Central memory CD8-positive, alpha-beta T cell (primary cell): ENCODE measurements around the gene NXPH1.

Source experiments
- ATAC-seq: fragments of 150-1000 bp; cut with Tn5 transposase; replicated peaks from 2 replicates; pipeline ENCODE4 v1.10.0; 2022; ENCODE audit warnings: mild to moderate bottlenecking, moderate FRiP score, moderate number of reproducible peaks; ENCODE audit not compliant: poor library complexity, severe bottlenecking; ENCODE audit errors: extremely low read depth
- DNase-seq, 2 donors: peaks; one replicate each; pipeline ENCODE4 v3.0.0; 2021; ENCODE audit warnings: low spot score in 2 of 2
- H3K27ac Mint-ChIP-seq: one replicate; pipeline ENCODE4 v1.8.0; 2022; ENCODE audit warnings: low read depth, mild to moderate bottlenecking, moderate library complexity, mixed read lengths
- H3K27me3 Mint-ChIP-seq: one replicate; pipeline ENCODE4 v1.8.0; 2022; ENCODE audit warnings: mixed read lengths
- H3K36me3 Mint-ChIP-seq: one replicate; pipeline ENCODE4 v1.8.0; 2022; ENCODE audit warnings: mild to moderate bottlenecking, moderate library complexity, mixed read lengths; ENCODE audit not compliant: insufficient read depth
- H3K4me1 Mint-ChIP-seq: one replicate; pipeline ENCODE4 v1.8.0; 2022; ENCODE audit warnings: mixed read lengths
- H3K4me3 Mint-ChIP-seq: one replicate; pipeline ENCODE4 v1.8.0; 2022; ENCODE audit warnings: mild to moderate bottlenecking, moderate library complexity, mixed read lengths
- H3K9me3 Mint-ChIP-seq: one replicate; pipeline ENCODE4 v1.8.0; 2022; ENCODE audit warnings: mixed read lengths

The NXPH1 gene

DNA sequence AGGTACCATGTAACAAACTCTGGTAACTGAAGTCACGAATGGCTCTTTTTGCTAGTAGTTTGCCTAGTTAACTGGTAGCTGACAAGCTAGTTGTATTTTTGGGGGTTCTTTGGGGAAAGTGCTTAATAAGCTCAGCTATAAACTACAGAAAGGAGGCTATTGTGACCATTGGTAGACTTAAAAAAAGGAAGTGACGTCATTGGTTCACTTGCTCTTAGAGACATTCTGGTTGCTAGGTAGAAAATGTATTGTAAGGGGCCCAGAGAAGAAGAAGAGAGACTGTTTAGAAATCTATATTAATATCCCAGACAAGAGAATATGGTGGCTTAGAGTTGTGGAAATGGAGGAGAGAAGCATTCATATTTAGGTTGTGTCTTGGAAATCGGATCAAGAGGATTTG lies 103.0 kb downstream of the NXPH1 start:
- Mint-ChIP-seq H3K27ac (no peak overlapping the region), H3K27me3 (no peaks in the 10 kb centered on the region), H3K36me3 (no peaks in the 10 kb centered on the region), H3K4me3 (no peak overlapping the region), H3K4me1 (no peaks in the 10 kb centered on the region), H3K9me3 (no peaks in the 10 kb centered on the region)
- no peak for DNase-seq
- ATAC-seq = no peak

GRCh38 chr7:8549046-8549445 lies 115.6 kb downstream of the NXPH1 start:
- no peaks in the 10 kb centered on the region for H3K27me3 Mint-ChIP-seq
- H3K27ac Mint-ChIP-seq = no peak overlapping the region
- no peaks in the 10 kb centered on the region for H3K4me1 Mint-ChIP-seq
- no peaks in the 10 kb centered on the region for H3K36me3 Mint-ChIP-seq
- no peak for ATAC-seq
- H3K4me3 Mint-ChIP-seq = no peak overlapping the region
- H3K9me3 Mint-ChIP-seq = no peaks in the 10 kb centered on the region
- DNase-seq = no peak

- H3K9me3 Mint-ChIP-seq = no peaks in the 10 kb centered on the region
- H3K4me1 Mint-ChIP-seq = no peaks in the 10 kb centered on the region
- no peak overlapping the region for H3K4me3 Mint-ChIP-seq
- H3K27ac Mint-ChIP-seq = no peak overlapping the region
- no peaks in the 10 kb centered on the region for H3K27me3 Mint-ChIP-seq
- no peak for ATAC-seq
- no peaks in the 10 kb centered on the region for H3K36me3 Mint-ChIP-seq
- no peak for DNase-seq
These were observed 127.1 kb downstream of the NXPH1 start for GRCh38 chr7:8560501-8560900.

GRCh38 chr7:8561449-8561848 lies 128.0 kb downstream of the NXPH1 start:
- no peaks in the 10 kb centered on the region for H3K36me3 Mint-ChIP-seq
- no peak for ATAC-seq

DNA sequence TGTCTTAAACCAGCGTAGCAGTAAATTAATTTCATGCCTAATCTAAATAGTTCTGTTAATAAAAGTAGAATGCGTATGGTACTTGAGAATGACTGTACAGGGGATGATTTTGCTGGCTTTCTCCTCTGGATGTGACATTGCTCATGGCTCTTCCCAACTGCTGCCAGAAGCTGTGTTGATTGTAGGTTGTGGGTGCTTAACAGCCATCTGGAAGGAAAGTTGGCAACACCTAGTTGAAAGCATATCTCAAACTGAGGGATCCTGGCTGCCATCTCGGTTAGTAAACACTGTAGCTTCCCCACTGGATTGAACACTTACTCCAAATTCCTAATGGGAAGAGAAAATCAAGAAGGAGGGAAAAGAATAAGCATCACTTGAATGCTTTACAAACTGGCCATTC lies 130.9 kb downstream of the NXPH1 start:
- H3K36me3 Mint-ChIP-seq = no peaks in the 10 kb centered on the region
- ATAC-seq = no peak

More at GRCh38 chr7:8561449-8561848, 128.0 kb downstream of the NXPH1 start:
- no peak overlapping the region for H3K4me3 Mint-ChIP-seq
- no peak overlapping the region for H3K27ac Mint-ChIP-seq
- no peaks in the 10 kb centered on the region for H3K27me3 Mint-ChIP-seq
- no peaks in the 10 kb centered on the region for H3K4me1 Mint-ChIP-seq
- no peak for DNase-seq
- no peaks in the 10 kb centered on the region for H3K9me3 Mint-ChIP-seq

GRCh38 chr7:8566016-8566415 lies 132.6 kb downstream of the NXPH1 start:
- DNase-seq (no peak), ATAC-seq (no peak)
- Mint-ChIP-seq H3K27me3 (no peaks in the 10 kb centered on the region), H3K4me1 (no peaks in the 10 kb centered on the region), H3K9me3 (no peaks in the 10 kb centered on the region), H3K4me3 (no peak overlapping the region), H3K27ac (no peak overlapping the region), H3K36me3 (no peaks in the 10 kb centered on the region)

More for the DNA sequence above, 130.9 kb downstream of the NXPH1 start:
- DNase-seq = no peak
- Mint-ChIP-seq H3K27ac (no peak overlapping the region), H3K9me3 (no peaks in the 10 kb centered on the region), H3K4me1 (no peaks in the 10 kb centered on the region), H3K27me3 (no peaks in the 10 kb centered on the region), H3K4me3 (no peak overlapping the region)

DNA sequence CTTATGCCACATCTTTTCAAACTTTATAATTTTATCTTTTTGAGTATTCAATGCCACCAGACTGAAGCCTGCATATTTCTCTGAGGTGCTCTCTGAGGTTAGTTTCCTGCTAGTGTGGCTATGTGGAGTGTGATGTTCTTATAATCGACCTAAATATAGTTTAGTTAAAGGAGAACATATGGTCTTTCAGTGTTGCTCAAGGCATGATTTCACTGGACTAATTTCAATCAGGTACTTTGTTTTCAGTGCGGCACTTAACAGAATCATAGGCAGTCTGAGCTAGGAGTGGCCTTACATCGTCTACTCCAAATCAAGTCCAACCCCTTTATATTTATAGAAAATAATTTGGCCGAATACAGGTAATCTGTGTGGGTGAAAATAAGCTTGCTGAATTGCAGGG lies 134.2 kb downstream of the NXPH1 start:
- no peaks in the 10 kb centered on the region for H3K4me1 Mint-ChIP-seq
- no peak overlapping the region for H3K4me3 Mint-ChIP-seq
- H3K9me3 Mint-ChIP-seq = no peaks in the 10 kb centered on the region
- H3K36me3 Mint-ChIP-seq = no peaks in the 10 kb centered on the region
- DNase-seq (no peak), ATAC-seq (no peak)
- H3K27me3 Mint-ChIP-seq = no peaks in the 10 kb centered on the region
- H3K27ac Mint-ChIP-seq = no peak overlapping the region

DNA sequence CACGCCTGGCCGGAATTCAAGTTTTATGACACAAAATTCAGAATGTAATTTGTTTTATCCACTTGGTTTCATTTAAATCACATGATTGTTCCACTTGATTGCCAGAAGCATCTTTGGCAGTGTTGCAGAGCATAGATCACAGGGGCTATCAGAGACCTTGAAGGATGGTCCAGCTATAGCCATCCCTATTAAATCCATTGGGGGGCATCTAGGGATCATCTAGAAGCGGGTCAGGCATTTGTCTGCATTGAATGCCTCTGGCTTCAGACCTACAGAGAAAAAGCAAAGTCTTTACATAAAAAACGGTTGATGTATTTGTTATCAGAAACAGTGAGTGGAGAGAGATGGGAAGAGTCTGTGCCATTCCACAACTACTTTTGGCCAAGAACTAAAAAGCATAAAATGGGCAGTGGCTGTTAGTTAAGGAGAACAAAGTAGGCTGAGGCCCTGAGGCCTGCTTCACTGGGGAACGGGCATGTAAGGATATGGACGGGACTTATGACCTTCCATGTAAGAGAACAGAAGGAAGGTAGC lies 146.3 kb downstream of the NXPH1 start:
- Mint-ChIP-seq H3K27me3 (no peaks in the 10 kb centered on the region), H3K36me3 (no peaks in the 10 kb centered on the region), H3K4me3 (no peak overlapping the region), H3K27ac (no peak overlapping the region), H3K9me3 (peaks cover 15% of the 10 kb centered on the region), H3K4me1 (no peaks in the 10 kb centered on the region)
- DNase-seq (no peak), ATAC-seq (no peak)

DNA sequence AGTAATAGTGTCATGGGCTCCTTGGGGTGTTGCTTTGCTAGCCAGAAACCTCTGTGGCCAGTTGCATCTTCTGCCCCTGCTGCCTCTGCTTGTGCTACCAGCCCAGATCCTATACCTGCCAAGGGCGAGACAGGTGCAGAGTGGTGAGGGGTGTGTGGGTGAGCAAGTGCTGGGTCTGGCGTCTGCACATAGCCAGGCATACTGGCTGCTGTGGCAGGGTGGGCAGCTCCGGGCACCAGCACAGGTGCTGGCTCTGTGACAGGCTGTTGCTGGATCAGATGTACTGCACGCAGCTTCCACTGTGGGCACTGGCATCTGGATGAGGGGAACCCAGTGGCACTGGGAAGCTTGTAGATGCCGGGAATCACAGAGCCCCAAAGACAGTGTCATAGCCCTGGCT lies 148.4 kb downstream of the NXPH1 start:
- no peak overlapping the region for H3K4me3 Mint-ChIP-seq
- no peak for ATAC-seq
- no peak overlapping the region for H3K27ac Mint-ChIP-seq

DNA sequence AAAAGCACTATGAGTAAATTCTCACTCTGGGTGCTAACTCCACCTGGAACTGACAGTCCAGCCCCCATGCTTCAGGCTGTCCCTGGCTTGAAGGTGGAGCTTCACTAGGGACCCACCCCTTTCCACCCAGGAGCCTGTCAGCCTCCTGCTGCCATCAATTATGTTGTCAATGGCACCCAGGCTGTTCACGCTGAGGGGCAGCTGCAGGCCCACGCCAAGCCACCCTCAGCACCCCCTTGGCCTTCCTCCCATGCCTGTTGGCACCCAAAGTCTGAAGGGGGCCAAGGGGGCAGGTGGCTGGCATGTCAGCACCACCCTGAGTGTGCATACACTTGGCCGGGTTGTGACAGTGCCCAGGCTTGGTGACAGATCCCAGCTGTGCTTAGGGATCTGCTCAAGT lies 149.3 kb downstream of the NXPH1 start:
- no peak overlapping the region for H3K27ac Mint-ChIP-seq
- peaks cover 9% of the 10 kb centered on the region for H3K9me3 Mint-ChIP-seq
- no peaks in the 10 kb centered on the region for H3K27me3 Mint-ChIP-seq
- DNase-seq (no peak), ATAC-seq (no peak)
- H3K4me3 Mint-ChIP-seq = no peak overlapping the region
- no peaks in the 10 kb centered on the region for H3K36me3 Mint-ChIP-seq
- H3K4me1 Mint-ChIP-seq = no peaks in the 10 kb centered on the region

More for the DNA sequence above, 148.4 kb downstream of the NXPH1 start:
- H3K27me3 Mint-ChIP-seq = no peaks in the 10 kb centered on the region
- H3K4me1 Mint-ChIP-seq = no peaks in the 10 kb centered on the region
- H3K9me3 Mint-ChIP-seq = peaks cover 9% of the 10 kb centered on the region
- DNase-seq = no peak
- no peaks in the 10 kb centered on the region for H3K36me3 Mint-ChIP-seq

- Mint-ChIP-seq H3K27ac (no peak overlapping the region), H3K9me3 (peaks cover 14% of the 10 kb centered on the region), H3K36me3 (no peaks in the 10 kb centered on the region), H3K4me3 (no peak overlapping the region), H3K27me3 (no peaks in the 10 kb centered on the region), H3K4me1 (no peaks in the 10 kb centered on the region)
- ATAC-seq (no peak), DNase-seq (no peak)
These were observed 152.2 kb downstream of the NXPH1 start for GRCh38 chr7:8585591-8585990.

DNA sequence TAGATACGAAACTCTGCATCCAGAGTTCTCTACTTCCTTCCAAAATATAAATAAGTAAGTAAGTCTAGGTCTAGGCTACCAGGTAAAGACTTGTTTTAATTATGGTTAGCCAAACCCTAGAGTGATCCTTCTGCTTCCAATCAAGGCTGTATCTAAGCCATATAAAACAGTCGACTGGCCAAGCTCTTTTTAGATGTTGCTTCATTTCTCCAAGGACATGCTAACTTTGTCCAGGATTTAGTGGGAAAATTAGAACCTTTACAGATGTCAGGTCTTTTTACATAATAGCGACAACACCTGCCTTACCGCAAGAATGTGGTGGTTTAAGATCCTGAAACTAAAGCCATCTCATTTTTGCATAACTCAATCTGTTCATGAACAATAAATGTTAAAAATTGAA lies 156.8 kb downstream of the NXPH1 start:
- Mint-ChIP-seq H3K36me3 (no peaks in the 10 kb centered on the region), H3K27ac (no peak overlapping the region), H3K9me3 (peaks cover 14% of the 10 kb centered on the region), H3K27me3 (no peaks in the 10 kb centered on the region), H3K4me1 (no peaks in the 10 kb centered on the region), H3K4me3 (no peak overlapping the region)
- ATAC-seq (no peak), DNase-seq (no peak)

DNA sequence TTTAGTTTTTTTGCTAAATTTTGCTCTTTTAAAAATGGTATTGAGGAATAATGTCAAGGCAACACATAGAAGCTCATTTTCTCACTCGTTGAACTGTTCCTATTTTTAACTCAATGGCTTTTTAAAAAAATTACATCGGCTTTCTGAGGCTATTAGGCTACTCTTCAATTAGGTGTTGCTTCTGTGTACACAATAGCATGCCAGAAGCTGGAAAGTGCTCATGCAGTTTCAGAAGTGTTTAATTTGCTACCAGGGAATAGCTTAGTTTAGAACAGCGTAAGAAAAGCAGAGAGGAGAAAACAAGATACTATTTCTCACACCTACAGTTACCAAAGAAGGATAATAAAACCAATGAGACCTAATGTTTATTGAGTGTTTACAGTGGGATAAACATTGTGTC lies 157.4 kb downstream of the NXPH1 start:
- no peak overlapping the region for H3K4me3 Mint-ChIP-seq
- no peaks in the 10 kb centered on the region for H3K27me3 Mint-ChIP-seq
- H3K27ac Mint-ChIP-seq = no peak overlapping the region
- H3K36me3 Mint-ChIP-seq = no peaks in the 10 kb centered on the region
- no peak for ATAC-seq
- H3K9me3 Mint-ChIP-seq = peaks cover 14% of the 10 kb centered on the region
- no peaks in the 10 kb centered on the region for H3K4me1 Mint-ChIP-seq
- DNase-seq = no peak

DNA sequence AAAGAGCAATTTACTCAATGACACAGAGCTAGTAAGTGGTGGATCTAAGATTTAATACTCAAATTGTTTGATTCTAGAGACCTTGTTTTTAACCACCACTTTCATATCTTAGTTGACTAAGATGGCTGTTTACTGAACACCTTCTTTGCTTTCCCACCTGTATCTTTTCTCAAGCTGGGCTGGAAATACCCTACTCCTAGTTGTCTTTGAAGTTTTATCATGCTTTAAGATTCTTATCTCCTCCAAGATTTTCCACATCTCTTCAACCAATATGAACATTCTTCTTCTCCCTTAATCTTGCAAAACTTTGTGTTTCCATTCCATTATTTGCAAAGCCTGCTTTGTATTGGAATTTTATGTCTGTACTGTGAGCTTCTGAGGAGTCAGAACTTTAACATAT lies 157.9 kb downstream of the NXPH1 start:
- no peaks in the 10 kb centered on the region for H3K27me3 Mint-ChIP-seq
- ATAC-seq (no peak), DNase-seq (no peak)
- H3K4me3 Mint-ChIP-seq = no peak overlapping the region
- H3K4me1 Mint-ChIP-seq = no peaks in the 10 kb centered on the region
- H3K27ac Mint-ChIP-seq = no peak overlapping the region
- peaks cover 14% of the 10 kb centered on the region for H3K9me3 Mint-ChIP-seq
- H3K36me3 Mint-ChIP-seq = no peaks in the 10 kb centered on the region
